ENCODE results near the gene ROS1.

GRCh38 chr6:117401799-117402198 lies 23.9 kb downstream of the ROS1 start:
- no peak for TF ChIP-seq EZH2 (IDR thresholded peaks at IDR 0.05; ENCODE audit: borderline replicate concordance, insufficient read depth, low read depth, low read length, poor library complexity, severe bottlenecking)
- TF ChIP-seq, protein P1, sequence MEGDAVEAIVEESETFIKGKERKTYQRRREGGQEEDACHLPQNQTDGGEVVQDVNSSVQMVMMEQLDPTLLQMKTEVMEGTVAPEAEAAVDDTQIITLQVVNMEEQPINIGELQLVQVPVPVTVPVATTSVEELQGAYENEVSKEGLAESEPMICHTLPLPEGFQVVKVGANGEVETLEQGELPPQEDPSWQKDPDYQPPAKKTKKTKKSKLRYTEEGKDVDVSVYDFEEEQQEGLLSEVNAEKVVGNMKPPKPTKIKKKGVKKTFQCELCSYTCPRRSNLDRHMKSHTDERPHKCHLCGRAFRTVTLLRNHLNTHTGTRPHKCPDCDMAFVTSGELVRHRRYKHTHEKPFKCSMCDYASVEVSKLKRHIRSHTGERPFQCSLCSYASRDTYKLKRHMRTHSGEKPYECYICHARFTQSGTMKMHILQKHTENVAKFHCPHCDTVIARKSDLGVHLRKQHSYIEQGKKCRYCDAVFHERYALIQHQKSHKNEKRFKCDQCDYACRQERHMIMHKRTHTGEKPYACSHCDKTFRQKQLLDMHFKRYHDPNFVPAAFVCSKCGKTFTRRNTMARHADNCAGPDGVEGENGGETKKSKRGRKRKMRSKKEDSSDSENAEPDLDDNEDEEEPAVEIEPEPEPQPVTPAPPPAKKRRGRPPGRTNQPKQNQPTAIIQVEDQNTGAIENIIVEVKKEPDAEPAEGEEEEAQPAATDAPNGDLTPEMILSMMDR (IDR thresholded peaks at IDR 0.05) = no peak

Measured in B cell (primary cell).